HepG2 (cell line): Measurements from ENCODE around the gene DCC. TPM values are rescaled to one million over a fixed set of nuclear protein-coding genes. Genes with fewer than 3 reads are reported as not detected.

ENCODE experiments used
- ATAC-seq: fragments of 200-7000 bp; cut with Tn5 transposase; 3 replicates; pipeline ENCODE4 v1.9.1; 2020; ENCODE audit warnings: mild to moderate bottlenecking, moderate library complexity
- BruUV-seq: library from RNA; stranded (reverse); fragments of 400-500 nt; replicated peaks from 2 replicates; lab custom pipeline; 2021; lab: Mats Ljungman, UMichigan
- CTCF ChIA-PET: fragments of 300-600 bp; formaldehyde crosslinking; extraction: SDS; loops from one replicate; lab custom pipeline; 2021; ENCODE audit warnings: low total read pairs, inconsistent platforms, low intra/inter-chr PET ratio; lab: Yijun Ruan, JAX
- POLR2A ChIA-PET: fragments of 350-600 bp; sonication (Branson Sonifier 250); formaldehyde crosslinking; loops from one replicate; lab custom pipeline; 2020; ENCODE audit warnings: antibody characterized with exemption, inconsistent platforms; lab: Yijun Ruan, JAX
- DNase-seq: peaks from one replicate; pipeline ENCODE4 v3.0.0-alpha.2; 2015; ENCODE audit warnings: low spot score
- FAIRE-seq: peaks from 3 replicates; lab custom pipeline; 2011; peaks lifted over from hg19 to GRCh38; lab: Jason Lieb, UNC
- H2AFZ ChIP-seq: one replicate; pipeline ENCODE4 v1.6.1; 2011; ENCODE audit warnings: low read length, inconsistent platforms
- H3K27ac ChIP-seq: fragments of 300-600 bp; 3 replicates; pipeline ENCODE4 v1.8.0; 2011; ENCODE audit warnings: mixed run types, mild to moderate bottlenecking, mixed read lengths, low read length, inconsistent platforms; ENCODE audit not compliant: insufficient read depth; ENCODE audit errors: extremely low read length
- H3K27me3 ChIP-seq, 2 experiments: fragments of 200-600 bp in 1 of 2; 2 replicates in 1 of 2; 3 replicates in 1 of 2; pipeline versions ENCODE4 v1.6.0 to v1.8.0; 2011; ENCODE audit warnings: low read length in 2 of 2, mild to moderate bottlenecking in 2 of 2, moderate library complexity in 2 of 2, inconsistent platforms in 1 of 2; ENCODE audit not compliant: insufficient read depth in 2 of 2, control insufficient read depth in 1 of 2
- H3K36me3 ChIP-seq, 2 experiments: fragments of 200-600 bp in 1 of 2; replicated peaks in 1 of 2; 2 replicates in 1 of 2; 3 replicates in 1 of 2; pipeline versions ENCODE4 v1.5.1 to v1.8.0; 2011; ENCODE audit warnings: low read length in 2 of 2, inconsistent platforms in 1 of 2; ENCODE audit not compliant: insufficient read depth in 2 of 2, control insufficient read depth in 1 of 2
- H3K4me1 ChIP-seq: 2 replicates; pipeline ENCODE4 v1.5.1; 2012; ENCODE audit warnings: low read length, inconsistent platforms; ENCODE audit not compliant: insufficient read depth
- H3K4me2 ChIP-seq: 2 replicates; pipeline ENCODE4 v1.6.0; 2011; ENCODE audit warnings: low read depth, low read length, inconsistent platforms
- H3K4me3 ChIP-seq, 3 experiments: fragments of 200-600 bp in 1 of 3; sonication (generic), shearing (Covaris generic) in 1 of 3; replicated peaks in 1 of 3; 2 replicates each; pipeline ENCODE4 v1.5.1; 2011 to 2016; ENCODE audit warnings: low read length in 3 of 3, inconsistent platforms in 2 of 3, low read depth in 2 of 3, mild to moderate bottlenecking in 2 of 3, control low read depth in 1 of 3, mixed read lengths in 1 of 3; ENCODE audit not compliant: insufficient read depth in 1 of 3
- H3K79me2 ChIP-seq: one replicate; pipeline ENCODE4 v1.6.1; 2011; ENCODE audit warnings: low read length, inconsistent platforms; ENCODE audit not compliant: insufficient read depth
- H3K9ac ChIP-seq: 2 replicates; pipeline ENCODE4 v1.6.0; 2011; ENCODE audit warnings: mild to moderate bottlenecking, low read depth, low read length, inconsistent platforms; ENCODE audit not compliant: insufficient read depth
- H3K9me3 ChIP-seq: 2 replicates; pipeline ENCODE4 v1.5.1; 2012; ENCODE audit warnings: mild to moderate bottlenecking, low read length
- H4K20me1 ChIP-seq: 2 replicates; pipeline ENCODE4 v1.6.0; 2011; ENCODE audit warnings: inconsistent platforms, mild to moderate bottlenecking, low read length, moderate library complexity; ENCODE audit not compliant: insufficient read depth
- AHR ChIP-seq: IDR thresholded peaks from 2 replicates; pipeline ENCODE4 v1.6.1; 2018; ENCODE audit warnings: missing genetic modification reagents, missing compliant biosample characterization
- CBX5 ChIP-seq: sonication (generic); formaldehyde crosslinking; IDR thresholded peaks from 2 replicates; pipeline ENCODE4 v1.4.0; 2020; ENCODE audit warnings: missing genetic modification reagents, borderline replicate concordance
- EEA1 ChIP-seq: sonication (generic); formaldehyde crosslinking; IDR thresholded peaks from 2 replicates; pipeline ENCODE4 v1.5.1; 2020; ENCODE audit warnings: mild to moderate bottlenecking, missing genetic modification reagents, borderline replicate concordance
- FOXJ3 ChIP-seq: sonication (generic); formaldehyde crosslinking; IDR thresholded peaks from 2 replicates; pipeline ENCODE4 v1.4.0; 2020; ENCODE audit warnings: missing genetic modification reagents, mild to moderate bottlenecking, borderline replicate concordance
- HMGA1 ChIP-seq: sonication (generic); formaldehyde crosslinking; conservative IDR thresholded peaks from 2 replicates; pipeline ENCODE4 v1.4.0; 2020; ENCODE audit warnings: missing genetic modification reagents
- KDM4B ChIP-seq: sonication (generic); formaldehyde crosslinking; IDR thresholded peaks from 2 replicates; pipeline ENCODE4 v1.4.0; 2020; ENCODE audit warnings: missing genetic modification reagents
- MIXL1 ChIP-seq: IDR thresholded peaks from 2 replicates; pipeline ENCODE4 v1.6.1; 2016
- MXD3 ChIP-seq: IDR thresholded peaks from 2 replicates; pipeline ENCODE4 v1.6.1; 2016; ENCODE audit warnings: mild to moderate bottlenecking, missing biosample characterization, missing genetic modification reagents
- MYC ChIP-seq: sonication (generic); formaldehyde crosslinking; IDR thresholded peaks from 2 replicates; pipeline ENCODE4 v1.9.0; 2021; ENCODE audit warnings: missing genetic modification reagents, borderline replicate concordance
- PAF1 ChIP-seq: IDR thresholded peaks from 2 replicates; pipeline ENCODE4 v1.6.1; 2016; ENCODE audit warnings: missing genetic modification reagents, missing compliant biosample characterization
- TFE3 ChIP-seq: IDR thresholded peaks from 2 replicates; pipeline ENCODE4 v1.6.1; 2016
- ZFY ChIP-seq: sonication (generic); formaldehyde crosslinking; IDR thresholded peaks from 2 replicates; pipeline ENCODE4 v1.4.0; 2020; ENCODE audit warnings: missing genetic modification reagents
- ZNF296 ChIP-seq: sonication (generic); formaldehyde crosslinking; conservative IDR thresholded peaks from 2 replicates; pipeline ENCODE4 v1.5.0; 2020; ENCODE audit warnings: mild to moderate bottlenecking, missing genetic modification reagents
- ZNF333 ChIP-seq: sonication (generic); formaldehyde crosslinking; IDR thresholded peaks from 2 replicates; pipeline ENCODE4 v1.4.0; 2020; ENCODE audit warnings: mild to moderate bottlenecking, missing genetic modification reagents, borderline replicate concordance
- ZNF383 ChIP-seq: sonication (generic); formaldehyde crosslinking; IDR thresholded peaks from 2 replicates; pipeline ENCODE4 v1.4.0; 2020; ENCODE audit warnings: missing genetic modification reagents, mild to moderate bottlenecking, borderline replicate concordance
- ZNF513 ChIP-seq: sonication (generic); formaldehyde crosslinking; conservative IDR thresholded peaks from 2 replicates; pipeline ENCODE4 v1.5.0; 2020; ENCODE audit warnings: missing genetic modification reagents
- ZNF572 ChIP-seq: sonication (generic); formaldehyde crosslinking; IDR thresholded peaks from 2 replicates; pipeline ENCODE4 v1.5.1; 2020; ENCODE audit warnings: mild to moderate bottlenecking, missing genetic modification reagents
- ZSCAN22 ChIP-seq: sonication (generic); formaldehyde crosslinking; IDR thresholded peaks from 2 replicates; pipeline ENCODE4 v1.4.0; 2020; ENCODE audit warnings: mild to moderate bottlenecking, missing genetic modification reagents
- WGBS: methylation state at CpG from one replicate; pipeline ENCODE4 v1.1.6; 2017; ENCODE audit warnings: low lambda C conversion rate; 5-methylcytosine and 5-hydroxymethylcytosine counted together
- in situ Hi-C: cut with HindIII; loops from 2 replicates; pipeline ENCODE4 v1.10.0; 2017; ENCODE audit warnings: low pct_unique_long_range_greater_than_20kb; ENCODE audit not compliant: extremely low pct_ligation_motif_present
- intact Hi-C: fragments of 100-400 bp; cut with micrococcal nuclease; formaldehyde crosslinking; loops from one replicate; pipeline ENCODE4 v1.10.0; 2022; ENCODE audit not compliant: unreplicated experiment
- polyA plus RNA-seq, 8 experiments: library from polyadenylated mRNA; depleted of rRNA in 3 of 8; stranded (reverse) in 7 of 8; unstranded in 1 of 8; fragments of >200 nt; fragmentation: Illumina TruSeq in 4 of 8; extraction: Trizol in 4 of 8; gene quantifications; 2 replicates each; pipeline versions ENCODE4 v1.2.1 to v1.2.3, GENCODE V29; 2011 to 2016; ENCODE audit warnings: low read depth in 4 of 8, missing spikeins in 1 of 8, mixed read lengths in 1 of 8; ENCODE audit not compliant: insufficient read depth in 1 of 8
- total RNA-seq, 5 experiments: library from RNA; depleted of rRNA; stranded (reverse); fragments of >200 nt; fragmentation: Illumina TruSeq; extraction: Trizol; gene quantifications; 2 replicates each; pipeline ENCODE4 v1.2.3, GENCODE V29; 2016; ENCODE audit warnings: low read depth in 1 of 5

The DCC gene
- total and polyA plus RNA-seq, 2 of the 13 experiments (the other 11 are each of a cell fraction or from before 2014, with no cell fraction given), result not detected

- Histone ChIP-seq H3K36me3 (no peaks in the 10 kb centered on the region), H3K4me1 (no peaks in the 10 kb centered on the region), H2AFZ (no peak overlapping the region), H3K79me2 (no peaks in the 10 kb centered on the region), H3K27me3 (no peaks in the 10 kb centered on the region), H3K9me3 (no peaks in the 10 kb centered on the region), H3K9ac (no peak overlapping the region), H3K4me2 (no peak overlapping the region), H3K4me3 (no peak overlapping the region), H4K20me1 (no peaks in the 10 kb centered on the region), H3K27ac (no peak overlapping the region)
- no peak for TF ChIP-seq CBX5 (CRISPR knock-in tag)
- TF ChIP-seq PAF1 (CRISPR knock-in tag), result no peak
- TF ChIP-seq MIXL1 (CRISPR knock-in tag), result no peak
- no peak for TF ChIP-seq MXD3
- no peak for TF ChIP-seq HMGA1 (CRISPR knock-in tag)
- no peak for TF ChIP-seq ZNF333
- TF ChIP-seq KDM4B (CRISPR knock-in tag), result no peak
- 3% methylated on average over 3 of the region's 3 CpGs for WGBS
- CTCF ChIA-PET, result no interaction called here
- POLR2A ChIA-PET, result no interaction called here
- DNase-seq, result no peak
- no TSS peak for BruUV-seq
- ATAC-seq, result no peak
- intact Hi-C loops (no loop called here), in situ Hi-C loops (loop anchor here (25.0 kb wide), 1 partner anchor 1566 kb away; no protein-coding TSS in a partner anchor)
- no peak for FAIRE-seq
Measured at GRCh38 chr18:52678034-52678433, 338.0 kb downstream of the DCC start.

- Histone ChIP-seq H3K4me1 (no peaks in the 10 kb centered on the region), H3K4me3 (no peak overlapping the region), H3K4me2 (no peak overlapping the region), H3K27ac (no peak overlapping the region), H3K79me2 (no peaks in the 10 kb centered on the region), H4K20me1 (no peaks in the 10 kb centered on the region), H3K27me3 (no peaks in the 10 kb centered on the region), H3K9ac (no peak overlapping the region), H2AFZ (no peak overlapping the region), H3K36me3 (no peaks in the 10 kb centered on the region), H3K9me3 (no peaks in the 10 kb centered on the region)
- POLR2A ChIA-PET, result no interaction called here
- FAIRE-seq (no peak), ATAC-seq (no peak), DNase-seq (no peak)
- in situ Hi-C loops, result loop anchor here (25.0 kb wide), 1 partner anchor 1566 kb away; no protein-coding TSS in a partner anchor
- BruUV-seq, result no TSS peak
- intact Hi-C loops, result no loop called here
- CTCF ChIA-PET, result no interaction called here
- 27% methylated on average over 8 of the region's 8 CpGs for WGBS
- TF ChIP-seq AHR (CRISPR knock-in tag) (no peak), ZNF383 (CRISPR knock-in tag) (no peak), FOXJ3 (no peak), ZSCAN22 (CRISPR knock-in tag) (no peak), ZNF513 (CRISPR knock-in tag) (no peak), ZFY (CRISPR knock-in tag) (no peak), TFE3 (no peak), ZNF572 (CRISPR knock-in tag) (no peak), MYC (CRISPR knock-in tag) (no peak), ZNF296 (CRISPR knock-in tag) (no peak), EEA1 (CRISPR knock-in tag) (no peak)
Measured at GRCh38 chr18:52678551-52678950, 338.6 kb downstream of the DCC start.
